ENCODE results near the gene ANKRD33.

Gene ANKRD33

DNA sequence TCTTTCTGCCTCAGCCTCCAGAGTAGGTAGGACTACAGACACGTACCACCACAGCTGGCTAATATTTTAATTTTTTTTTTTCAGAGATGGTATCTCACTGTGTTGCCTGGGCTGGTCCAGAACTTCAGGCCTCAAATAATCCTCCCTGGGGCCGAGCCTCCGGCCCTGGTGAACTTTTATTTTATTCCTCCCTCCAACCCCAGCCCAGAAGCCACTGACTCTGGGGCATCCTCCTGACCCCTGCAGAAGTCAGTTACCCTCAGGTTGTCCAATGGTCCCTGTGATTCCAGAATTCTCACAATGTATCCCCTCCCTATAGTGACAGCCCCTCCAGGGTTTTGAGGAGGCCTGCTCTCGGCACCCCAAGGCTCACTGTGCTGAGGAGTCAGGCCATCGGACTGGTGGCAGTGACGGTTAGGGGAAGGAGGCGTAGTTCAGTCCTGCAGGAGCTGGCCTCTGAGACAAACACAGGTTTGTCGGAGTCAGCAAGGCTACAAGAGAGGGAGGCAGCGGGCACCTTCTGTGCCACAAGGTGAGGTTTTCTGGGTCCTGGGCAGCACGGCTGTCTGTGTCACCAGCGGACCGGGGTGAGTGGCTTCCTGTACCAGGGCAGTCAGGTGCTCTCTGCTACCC is 20.0 kb upstream of the ANKRD33 start:
- Mint-ChIP-seq H3K9me3 (no peaks in the 10 kb centered on the region), H3K27ac (no peak overlapping the region), H3K36me3 (ENCODE audit: low read depth) (no peaks in the 10 kb centered on the region), H3K4me3 (no peak overlapping the region), H3K27me3 (peaks cover 59% of the 10 kb centered on the region), H3K4me1 (peaks cover 24% of the 10 kb centered on the region)
- DNase-seq, result no peak
- ATAC-seq, result no peak

DNA sequence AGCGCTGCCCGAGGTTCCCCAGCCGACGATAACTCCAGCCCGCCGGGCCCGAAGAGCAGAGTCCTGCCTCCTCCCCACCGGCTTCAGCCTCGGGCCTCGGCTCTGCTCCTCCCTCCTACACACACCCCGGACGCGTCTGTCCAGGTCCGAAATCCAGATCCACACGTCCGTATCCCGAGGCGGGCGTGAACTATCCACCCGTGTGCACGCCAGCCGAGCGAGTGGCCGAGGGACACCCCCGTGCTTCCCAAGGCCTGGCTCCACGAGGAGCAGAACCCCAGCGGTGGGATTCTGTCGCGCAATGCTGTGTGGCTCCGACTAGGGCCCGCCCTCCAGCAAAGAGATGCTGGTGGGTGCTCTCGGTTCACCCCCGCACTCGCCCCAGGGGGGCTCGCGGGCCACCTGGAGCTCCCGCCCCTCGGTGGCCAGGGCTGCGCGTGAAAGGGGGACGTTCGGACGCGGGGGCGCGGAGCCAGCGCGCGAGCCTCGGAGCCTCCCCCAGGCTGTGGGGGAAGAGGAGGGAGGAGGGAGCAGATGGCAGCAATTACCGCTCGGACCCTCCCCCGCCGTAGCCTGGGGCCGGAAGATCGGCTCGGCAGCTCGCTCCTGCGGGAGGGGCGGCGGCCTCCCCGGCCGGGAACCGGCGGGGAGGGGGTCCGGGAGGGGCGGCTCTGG is 18.9 kb upstream of the ANKRD33 start:
- DNase-seq (no peak), ATAC-seq (no peak)
- Mint-ChIP-seq H3K4me1 (peaks cover 22% of the 10 kb centered on the region), H3K36me3 (ENCODE audit: low read depth) (no peaks in the 10 kb centered on the region), H3K4me3 (no peak overlapping the region), H3K27ac (no peak overlapping the region), H3K9me3 (no peaks in the 10 kb centered on the region), H3K27me3 (peaks cover 51% of the 10 kb centered on the region)

DNA sequence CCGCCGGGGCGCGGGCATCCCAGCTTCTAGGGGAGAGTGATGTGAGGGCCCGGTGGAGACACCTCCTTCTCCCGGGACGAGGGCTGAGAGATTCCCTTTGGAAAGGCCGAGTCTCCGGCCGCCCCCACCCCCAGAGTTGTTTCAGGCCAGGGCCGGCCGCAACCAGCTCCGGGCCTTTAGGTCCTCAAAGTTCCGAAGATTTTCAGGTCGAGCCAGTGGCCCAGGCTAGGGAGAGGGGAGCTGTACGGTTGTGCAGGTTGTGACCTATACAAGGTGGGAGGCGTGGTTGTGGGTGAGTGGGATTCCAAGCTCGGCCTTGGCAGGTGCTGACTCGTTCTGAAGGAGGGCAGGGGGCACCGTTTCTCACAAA is 18.4 kb upstream of the ANKRD33 start:
- H3K4me3 Mint-ChIP-seq, result no peak overlapping the region

DNA sequence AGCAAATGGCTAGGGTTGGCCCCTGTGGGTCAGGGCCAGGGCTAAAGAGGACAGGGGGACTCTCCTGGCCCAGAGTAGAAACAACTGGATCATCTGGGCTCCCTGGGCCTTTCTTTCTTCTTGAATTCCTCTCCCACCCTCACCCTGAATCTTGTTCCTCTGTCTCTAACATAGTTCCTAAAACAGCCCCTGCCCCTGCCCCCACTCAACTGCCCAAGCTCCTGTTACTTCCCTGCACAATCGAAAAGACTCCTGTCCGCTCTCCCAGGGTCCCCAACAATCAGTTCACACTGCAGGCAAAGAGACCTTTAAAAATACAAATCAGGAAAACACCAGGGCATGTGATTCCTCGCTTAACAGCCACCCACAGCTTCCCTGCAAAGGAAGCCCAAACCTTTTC is 18.0 kb upstream of the ANKRD33 start:
- ATAC-seq (no peak), DNase-seq (no peak)
- Mint-ChIP-seq H3K4me1 (peaks cover 17% of the 10 kb centered on the region), H3K9me3 (no peaks in the 10 kb centered on the region), H3K36me3 (ENCODE audit: low read depth) (no peaks in the 10 kb centered on the region), H3K27ac (no peak overlapping the region), H3K27me3 (peaks cover 46% of the 10 kb centered on the region), H3K4me3 (no peak overlapping the region)

More for the DNA sequence above, 18.4 kb upstream of the ANKRD33 start:
- Mint-ChIP-seq H3K4me1 (peaks cover 19% of the 10 kb centered on the region), H3K27me3 (peaks cover 50% of the 10 kb centered on the region), H3K9me3 (no peaks in the 10 kb centered on the region), H3K27ac (no peak overlapping the region), H3K36me3 (ENCODE audit: low read depth) (no peaks in the 10 kb centered on the region)
- ATAC-seq, result peak; percentile 15
- DNase-seq, result no peak

DNA sequence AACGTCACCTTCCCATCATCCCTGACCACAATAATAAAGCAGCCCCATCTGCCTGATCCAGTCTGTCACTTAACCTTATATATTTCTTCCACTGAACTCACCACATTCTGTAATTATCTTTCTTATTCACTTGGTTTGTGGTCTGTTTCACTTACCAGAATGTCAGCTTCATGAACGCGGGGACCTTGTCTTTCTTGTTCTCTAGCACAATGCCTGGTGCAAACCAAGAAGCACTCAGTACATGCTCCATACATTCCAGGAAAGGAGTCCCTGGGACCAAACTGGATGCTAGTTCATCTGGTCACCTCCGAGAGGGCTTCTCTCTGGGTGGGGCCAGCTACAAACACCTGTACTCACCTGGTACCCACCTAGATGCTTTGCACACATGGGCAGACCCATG is 17.4 kb upstream of the ANKRD33 start:
- Mint-ChIP-seq H3K27me3 (peaks cover 41% of the 10 kb centered on the region), H3K9me3 (no peaks in the 10 kb centered on the region), H3K4me3 (no peak overlapping the region), H3K36me3 (ENCODE audit: low read depth) (no peaks in the 10 kb centered on the region), H3K27ac (no peak overlapping the region), H3K4me1 (peaks cover 17% of the 10 kb centered on the region)
- ATAC-seq (peak; percentile 33), DNase-seq (no peak)

DNA sequence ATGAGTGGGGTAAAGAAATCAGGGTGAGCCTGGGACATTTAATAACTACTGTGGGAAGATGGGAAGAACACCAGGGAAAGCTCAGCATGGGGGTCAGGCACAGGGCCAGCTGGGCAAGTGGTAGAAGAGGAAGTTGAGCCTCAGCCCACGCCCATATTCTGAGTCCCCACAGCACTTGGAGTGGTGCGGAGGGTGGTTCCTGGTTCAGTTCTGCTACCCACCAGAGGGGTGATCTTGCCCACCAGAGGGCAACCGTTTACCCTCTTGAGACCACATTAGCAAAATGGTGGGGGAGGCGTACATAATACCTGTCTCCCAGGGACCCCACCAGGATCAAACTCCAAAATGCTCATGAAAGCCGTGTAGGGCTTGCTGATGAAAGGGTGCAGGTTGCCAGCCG is 16.8 kb upstream of the ANKRD33 start:
- Mint-ChIP-seq H3K4me3 (no peak overlapping the region), H3K9me3 (no peaks in the 10 kb centered on the region), H3K36me3 (ENCODE audit: low read depth) (no peaks in the 10 kb centered on the region), H3K4me1 (peaks cover 17% of the 10 kb centered on the region), H3K27ac (no peak overlapping the region), H3K27me3 (peaks cover 37% of the 10 kb centered on the region)
- ATAC-seq (no peak), DNase-seq (no peak)

DNA sequence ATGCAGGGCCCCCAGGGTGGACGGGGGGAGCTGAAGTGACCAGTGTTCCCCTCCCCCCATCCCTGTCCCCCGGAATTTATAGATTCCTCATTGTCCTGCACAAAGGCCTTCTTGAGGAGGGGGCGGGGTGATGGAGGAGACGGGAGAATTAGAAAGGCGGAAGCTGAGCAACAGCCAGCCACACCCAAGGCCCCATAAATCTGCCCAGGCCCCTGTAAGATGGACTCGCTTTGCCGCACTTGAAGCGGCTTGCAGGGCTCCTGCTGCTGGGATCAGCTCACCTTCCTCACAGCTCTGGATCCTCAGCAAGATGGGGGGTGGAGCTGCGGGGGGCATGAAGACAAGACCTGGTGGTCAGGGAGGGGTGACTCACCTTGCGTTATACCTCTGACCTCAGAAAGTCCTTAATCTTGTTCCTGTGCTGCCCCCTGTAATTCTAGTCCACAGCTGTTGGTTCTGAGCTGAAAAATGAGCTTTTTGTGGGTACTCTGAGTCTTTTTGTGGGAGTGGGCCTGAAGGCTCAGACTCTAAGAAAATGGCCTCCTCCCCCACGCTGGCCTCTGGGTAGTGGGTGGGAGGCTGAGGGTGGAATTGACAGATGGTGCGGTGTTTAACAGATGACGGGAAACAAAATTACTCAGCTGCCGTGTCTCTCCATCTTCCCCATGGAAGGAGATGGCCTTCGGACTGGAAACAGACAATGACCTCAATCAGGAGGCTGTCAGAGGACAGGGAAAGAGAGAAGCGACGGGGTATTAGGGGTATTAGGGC is 15.8 kb upstream of the ANKRD33 start:
- Mint-ChIP-seq H3K36me3 (ENCODE audit: low read depth) (no peaks in the 10 kb centered on the region), H3K9me3 (no peaks in the 10 kb centered on the region), H3K27me3 (peaks cover 34% of the 10 kb centered on the region), H3K4me3 (no peak overlapping the region), H3K4me1 (peaks cover 17% of the 10 kb centered on the region), H3K27ac (no peak overlapping the region)
- ATAC-seq (no peak), DNase-seq (no peak)

DNA sequence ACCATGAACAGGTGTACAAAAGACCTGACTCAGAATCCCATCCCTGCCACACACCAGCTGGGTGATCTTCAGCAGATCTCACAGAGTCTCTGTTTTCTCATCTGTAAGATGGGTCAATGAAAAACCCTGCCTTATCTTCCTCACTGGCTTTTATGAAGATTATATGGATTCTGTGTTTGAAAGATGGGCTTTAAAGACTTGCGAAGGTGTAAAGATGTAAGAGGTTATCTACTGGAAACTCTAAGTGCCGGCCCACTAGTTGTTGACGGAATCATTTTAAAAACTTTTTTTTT is 15.3 kb upstream of the ANKRD33 start:
- H3K27me3 Mint-ChIP-seq, result peaks cover 28% of the 10 kb centered on the region
- no peak for ATAC-seq
- no peak overlapping the region for H3K4me3 Mint-ChIP-seq
- H3K9me3 Mint-ChIP-seq, result no peaks in the 10 kb centered on the region
- no peak overlapping the region for H3K27ac Mint-ChIP-seq
- no peaks in the 10 kb centered on the region for H3K36me3 Mint-ChIP-seq (ENCODE audit: low read depth)
- peaks cover 17% of the 10 kb centered on the region for H3K4me1 Mint-ChIP-seq
- no peak for DNase-seq

DNA sequence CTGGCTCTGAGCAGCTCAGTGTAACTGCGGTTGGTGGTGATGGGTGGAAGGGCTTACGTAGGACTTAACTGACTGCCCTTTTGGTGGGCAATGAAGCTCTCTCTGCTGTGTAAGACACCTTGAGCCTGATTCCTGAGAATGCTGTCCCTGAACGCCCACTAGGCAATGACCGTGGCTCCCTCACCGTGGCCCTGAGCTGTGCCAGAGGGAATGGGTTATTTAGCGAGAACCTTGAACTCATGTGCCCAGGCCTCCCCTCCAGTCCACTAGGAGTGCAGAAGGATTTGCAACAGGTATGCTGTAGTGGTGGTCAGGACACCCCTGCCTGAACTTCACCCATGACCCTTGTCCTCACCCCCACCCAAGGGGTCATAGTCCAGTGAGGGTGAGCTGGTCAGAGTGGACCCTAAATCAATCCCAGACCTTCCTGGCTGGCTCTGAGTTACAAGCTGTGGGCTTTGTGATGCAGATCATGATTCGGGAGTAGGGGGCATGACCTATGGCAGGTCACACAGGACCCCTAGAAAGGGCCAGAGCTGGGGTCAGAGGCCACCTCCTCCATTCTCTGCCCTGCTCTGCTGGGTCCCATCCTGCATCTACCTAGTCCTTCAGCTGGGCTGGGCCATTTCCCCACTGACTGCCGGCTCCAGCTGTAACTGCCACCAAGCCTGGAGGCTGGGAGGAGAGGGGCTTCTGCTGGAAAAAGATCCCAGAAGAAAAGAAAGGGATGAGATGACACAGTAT is 14.5 kb upstream of the ANKRD33 start:
- peaks cover 13% of the 10 kb centered on the region for H3K4me1 Mint-ChIP-seq
- H3K27me3 Mint-ChIP-seq, result peaks cover 23% of the 10 kb centered on the region
- no peak for ATAC-seq

DNA sequence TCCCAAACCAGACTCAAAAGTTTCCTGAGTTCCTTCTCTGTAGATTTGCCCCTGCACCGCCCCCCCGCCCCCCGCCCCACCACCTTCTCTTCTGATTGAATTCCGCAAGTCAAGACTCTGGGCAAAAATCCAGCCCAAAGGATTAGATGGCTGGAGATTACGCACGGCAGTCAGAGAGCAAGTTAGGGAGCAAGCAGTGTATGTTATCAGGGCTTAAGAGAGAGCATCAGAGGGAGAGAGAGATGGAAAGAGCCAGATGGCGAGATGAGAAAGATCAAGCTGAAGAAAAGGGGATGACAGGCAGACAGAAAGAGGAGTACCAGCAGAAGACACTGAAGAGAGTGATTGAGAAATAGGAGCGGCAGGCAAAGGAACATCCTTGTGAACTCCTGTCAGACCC is 13.9 kb upstream of the ANKRD33 start:
- peaks cover 11% of the 10 kb centered on the region for H3K4me1 Mint-ChIP-seq
- H3K27ac Mint-ChIP-seq, result no peak overlapping the region
- H3K4me3 Mint-ChIP-seq, result no peak overlapping the region
- no peak for DNase-seq
- H3K9me3 Mint-ChIP-seq, result no peaks in the 10 kb centered on the region
- H3K36me3 Mint-ChIP-seq (ENCODE audit: low read depth), result no peaks in the 10 kb centered on the region
- no peak for ATAC-seq
- H3K27me3 Mint-ChIP-seq, result peaks cover 18% of the 10 kb centered on the region

More for the DNA sequence above, 14.5 kb upstream of the ANKRD33 start:
- no peak for DNase-seq
- Mint-ChIP-seq H3K36me3 (ENCODE audit: low read depth) (no peaks in the 10 kb centered on the region), H3K9me3 (no peaks in the 10 kb centered on the region), H3K4me3 (no peak overlapping the region), H3K27ac (no peak overlapping the region)

DNA sequence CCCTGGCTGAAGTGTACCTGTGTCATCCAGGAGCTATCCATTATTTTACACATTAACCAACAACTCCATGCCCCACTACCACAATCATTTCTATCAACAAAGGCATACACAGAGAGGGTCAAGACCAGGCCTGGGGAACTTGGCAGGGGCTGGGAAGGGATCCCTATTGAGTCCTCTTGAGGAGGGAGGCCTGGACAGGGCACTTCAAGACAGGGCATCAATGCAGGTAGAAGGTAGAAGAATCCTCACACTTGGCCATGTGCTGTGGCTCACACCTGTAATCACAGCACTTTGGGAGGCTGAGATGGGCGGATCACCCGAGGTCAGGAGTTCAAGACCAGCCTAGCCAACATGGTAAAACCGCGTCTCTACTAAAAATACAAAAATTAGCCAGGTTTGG is 13.4 kb upstream of the ANKRD33 start:
- Mint-ChIP-seq H3K4me3 (no peak overlapping the region), H3K27ac (no peak overlapping the region), H3K36me3 (ENCODE audit: low read depth) (no peaks in the 10 kb centered on the region), H3K27me3 (peaks cover 16% of the 10 kb centered on the region), H3K4me1 (peaks cover 11% of the 10 kb centered on the region), H3K9me3 (no peaks in the 10 kb centered on the region)
- ATAC-seq, result no peak
- DNase-seq, result no peak

DNA sequence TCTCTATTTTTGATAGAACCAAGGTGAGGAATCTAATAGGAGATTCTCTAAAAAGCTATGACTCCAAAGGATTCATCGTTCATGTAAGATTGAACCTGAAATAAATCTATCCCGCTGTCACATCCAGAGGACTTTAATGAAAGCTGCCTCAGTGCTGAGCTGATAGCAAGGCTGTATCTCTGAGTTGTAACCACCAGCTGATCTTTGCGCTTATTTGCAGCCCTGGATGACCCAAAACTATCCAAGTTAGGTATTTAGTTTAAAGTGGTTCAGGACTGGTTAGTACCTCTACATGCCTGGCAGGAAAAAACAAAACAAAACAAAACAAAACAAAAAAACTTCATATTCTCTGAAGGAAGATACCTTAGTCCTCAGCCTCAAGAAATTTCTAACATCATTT is 8.8 kb upstream of the ANKRD33 start:
- no peak overlapping the region for H3K27ac Mint-ChIP-seq
- no peak for DNase-seq
- H3K27me3 Mint-ChIP-seq, result peaks cover under 1% of the 10 kb centered on the region
- ATAC-seq, result no peak
- no peak overlapping the region for H3K4me3 Mint-ChIP-seq
- H3K36me3 Mint-ChIP-seq (ENCODE audit: low read depth), result no peaks in the 10 kb centered on the region
- no peaks in the 10 kb centered on the region for H3K4me1 Mint-ChIP-seq
- H3K9me3 Mint-ChIP-seq, result no peaks in the 10 kb centered on the region

DNA sequence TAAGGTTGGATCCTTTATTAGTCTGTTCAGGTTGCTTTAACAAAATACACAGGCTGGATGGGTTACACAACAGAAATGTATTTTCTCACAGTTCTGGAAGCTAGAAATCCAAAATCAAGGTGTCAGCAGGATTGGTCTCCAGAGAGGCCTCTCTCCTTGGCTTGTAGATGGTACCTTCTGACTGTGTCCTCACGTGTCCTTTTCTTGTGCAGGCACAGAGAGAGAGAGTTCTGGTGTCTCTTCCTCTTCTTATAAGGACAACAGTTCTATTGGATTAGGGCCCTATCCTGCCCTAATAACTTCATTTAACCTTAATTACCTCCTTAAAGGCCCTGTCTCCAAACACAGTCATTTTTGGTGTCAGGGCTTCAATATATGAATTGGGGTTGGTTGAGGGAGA is 4.6 kb upstream of the ANKRD33 start:
- H3K9me3 Mint-ChIP-seq, result peaks cover 8% of the 10 kb centered on the region
- H3K27me3 Mint-ChIP-seq, result no peaks in the 10 kb centered on the region
- DNase-seq, result no peak
- H3K27ac Mint-ChIP-seq, result no peak overlapping the region
- peaks cover 17% of the 10 kb centered on the region for H3K4me1 Mint-ChIP-seq
- H3K4me3 Mint-ChIP-seq, result no peak overlapping the region
- H3K36me3 Mint-ChIP-seq (ENCODE audit: low read depth), result no peaks in the 10 kb centered on the region
- ATAC-seq, result no peak

DNA sequence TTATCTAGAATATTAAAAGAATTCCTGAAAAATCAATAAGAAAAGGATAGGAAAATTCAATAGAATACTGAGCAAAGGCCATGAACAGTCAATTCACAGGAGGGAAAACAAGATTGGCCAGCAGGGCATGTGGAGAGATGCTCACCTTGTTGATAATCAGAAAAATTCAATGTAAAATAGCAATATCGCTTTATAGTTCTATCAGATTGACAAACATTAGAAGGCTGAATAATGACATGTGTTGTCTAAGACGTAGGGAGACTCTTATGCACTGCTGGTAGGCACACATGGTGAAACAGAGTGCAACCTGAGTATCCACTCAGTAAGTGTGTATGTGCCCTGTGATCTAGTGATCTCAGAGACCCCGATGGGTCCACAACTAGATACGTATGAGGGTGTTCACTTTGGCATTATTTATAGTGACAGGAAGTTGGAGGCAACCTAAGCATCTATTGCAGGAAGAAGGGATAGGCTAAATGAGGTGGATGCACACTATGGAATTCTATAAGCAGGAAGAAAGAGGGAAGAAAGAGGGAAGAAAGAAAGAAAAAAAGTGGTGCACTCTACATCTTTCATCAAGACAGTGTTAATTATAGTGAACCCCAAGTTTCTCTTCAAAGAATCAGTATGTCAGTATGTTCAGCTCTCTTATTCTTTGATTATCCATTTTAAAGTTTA is 3.8 kb upstream of the ANKRD33 start:
- H3K4me1 Mint-ChIP-seq, result peaks cover 17% of the 10 kb centered on the region
- H3K36me3 Mint-ChIP-seq (ENCODE audit: low read depth), result no peaks in the 10 kb centered on the region
- no peak overlapping the region for H3K4me3 Mint-ChIP-seq
- no peak overlapping the region for H3K27ac Mint-ChIP-seq
- no peaks in the 10 kb centered on the region for H3K27me3 Mint-ChIP-seq
- DNase-seq (no peak), ATAC-seq (no peak)
- H3K9me3 Mint-ChIP-seq, result peaks cover 8% of the 10 kb centered on the region
